PC-9 (cell line): ENCODE data around the gene MAGI3. TPM values are rescaled to one million over a fixed set of nuclear protein-coding genes. Genes with fewer than 3 reads are reported as not detected.

Experiments used
- BruUV-seq: library from RNA; stranded (reverse); fragments of 400-500 nt; replicated peaks from 2 replicates; lab custom pipeline; 2021; lab: Mats Ljungman, UMichigan
- CTCF ChIA-PET: fragments of 300-600 bp; sonication (Branson Sonifier 250); formaldehyde crosslinking; loops from one replicate; lab custom pipeline; 2022; ENCODE audit warnings: antibody characterized with exemption; lab: Charles Lee
- POLR2A ChIA-PET: fragments of 300-600 bp; sonication (Branson Sonifier 250); formaldehyde crosslinking; loops from one replicate; lab custom pipeline; 2022; ENCODE audit warnings: antibody characterized with exemption; ENCODE audit not compliant: unreplicated experiment; lab: Charles Lee
- DNase-seq, 2 experiments: peaks; one replicate each; pipeline versions ENCODE4 v3.0.0 to v3.0.0-alpha.2; 2015 to 2022; ENCODE audit warnings: mixed read lengths in 1 of 2
- H2AFZ ChIP-seq: fragments of 200-600 bp; sonication (generic); 2 replicates; pipeline ENCODE4 v1.8.1; 2017; ENCODE audit warnings: antibody characterized with exemption
- H3F3A ChIP-seq: fragments of 200-600 bp; sonication (generic); 2 replicates; pipeline ENCODE4 v1.8.1; 2017; ENCODE audit warnings: antibody characterized with exemption, mild to moderate bottlenecking, low read depth; ENCODE audit not compliant: insufficient read depth
- H3K27ac ChIP-seq: fragments of 200-600 bp; sonication (generic); 2 replicates; pipeline ENCODE4 v1.6.1; 2016; ENCODE audit warnings: mixed run types
- H3K27me3 ChIP-seq: fragments of 200-600 bp; sonication (generic); 2 replicates; pipeline ENCODE4 v1.6.1; 2016; ENCODE audit warnings: low read depth, mixed run types; ENCODE audit not compliant: insufficient read depth
- H3K36me3 ChIP-seq: fragments of 200-600 bp; sonication (generic); 2 replicates; pipeline ENCODE4 v1.6.1; 2016; ENCODE audit warnings: low read depth, mixed run types
- H3K4me1 ChIP-seq: fragments of 200-600 bp; sonication (generic); replicated peaks from 2 replicates; pipeline ENCODE4 v1.6.1; 2016; ENCODE audit warnings: mixed run types; ENCODE audit not compliant: insufficient read depth
- H3K4me2 ChIP-seq: fragments of 200-600 bp; sonication (generic); 2 replicates; pipeline ENCODE4 v1.6.1; 2017; ENCODE audit warnings: mixed run types
- H3K4me3 ChIP-seq: fragments of 200-600 bp; sonication (generic); 2 replicates; pipeline ENCODE4 v1.6.1; 2016; ENCODE audit warnings: mixed run types
- H3K79me2 ChIP-seq: fragments of 200-600 bp; sonication (generic); 2 replicates; pipeline ENCODE4 v1.6.1; 2017; ENCODE audit warnings: low read depth, mixed run types
- H3K9me2 ChIP-seq: fragments of 200-600 bp; sonication (generic); 2 replicates; pipeline ENCODE4 v1.8.1; 2017; ENCODE audit warnings: mild to moderate bottlenecking; ENCODE audit not compliant: insufficient read depth
- H3K9me3 ChIP-seq: fragments of 200-600 bp; sonication (generic); 2 replicates; pipeline ENCODE4 v1.8.1; 2016; ENCODE audit warnings: low read depth; ENCODE audit not compliant: insufficient read depth
- H4K20me1 ChIP-seq: fragments of 200-600 bp; sonication (generic); 2 replicates; pipeline ENCODE4 v1.8.1; 2017; ENCODE audit not compliant: insufficient read depth
- CTCF ChIP-seq: fragments of 200-600 bp; sonication (generic); conservative IDR thresholded peaks from 2 replicates; pipeline ENCODE4 v1.6.1; 2017; ENCODE audit warnings: mixed run types, antibody characterized with exemption, mild to moderate bottlenecking, moderate library complexity
- EZH2 ChIP-seq: fragments of 200-600 bp; sonication (generic); IDR thresholded peaks from 2 replicates; pipeline ENCODE4 v1.8.0; 2017; ENCODE audit warnings: antibody characterized with exemption, low read depth
- intact Hi-C: fragments of 100-400 bp; cut with micrococcal nuclease; formaldehyde crosslinking; loops from one replicate; pipeline ENCODE4 v1.10.0; 2022; ENCODE audit not compliant: unreplicated experiment
- total RNA-seq: library from RNA; stranded (reverse); gene quantifications from 2 replicates; pipeline ENCODE4 v1.2.3, GENCODE V29; 2021

MAGI3 gene
- total RNA-seq, 1 experiment from 2014 or later = 17.3 TPM

- Histone ChIP-seq H3K4me3 (peak overlapping the region; percentile 3; the same call in 1 of the 2 replicates), H2AFZ (no peak overlapping the region), H3K4me1 (peaks cover 47% of the 10 kb centered on the region), H3F3A (peaks cover 10% of the 10 kb centered on the region; the same call in 1 of the 2 replicates), H3K27me3 (no peaks in the 10 kb centered on the region), H3K27ac (peak overlapping the region; percentile 27), H3K9me2 (no peaks in the 10 kb centered on the region), H3K36me3 (no peaks in the 10 kb centered on the region), H3K9me3 (no peaks in the 10 kb centered on the region), H4K20me1 (no peaks in the 10 kb centered on the region), H3K4me2 (peak overlapping the region; percentile 57), H3K79me2 (peaks cover 74% of the 10 kb centered on the region)
- ChIA-PET CTCF (interaction anchor here (0.6 to 0.9 kb wide), 2 partner anchors 56 to 282 kb away, joined by 4 to 6 read pairs; no protein-coding TSS in a partner anchor), POLR2A (interaction anchor here (0.6 kb wide), 1 partner anchor 60 kb away, joined by 21 read pairs; no protein-coding TSS in a partner anchor)
- no peak for TF ChIP-seq EZH2
- TF ChIP-seq CTCF = no peak
- no TSS peak for BruUV-seq
- DNase-seq = peak; percentile 22 to 86
- intact Hi-C loops = loop anchor here (10.0 kb wide), 1 partner anchor 278 kb away; no protein-coding TSS in a partner anchor
These were observed 6.3 kb downstream of the MAGI3 start for GRCh38 chr1:113396585-113396984.

GRCh38 chr1:113399062-113399583 lies 8.8 kb downstream of the MAGI3 start:
- TF ChIP-seq EZH2 = no peak
- no peak for TF ChIP-seq CTCF
- H4K20me1 ChIP-seq = no peaks in the 10 kb centered on the region
- ChIA-PET POLR2A (no interaction called here), CTCF (no interaction called here)
- no TSS peak for BruUV-seq
- H3K4me2 ChIP-seq = no peak overlapping the region
- H3K36me3 ChIP-seq = no peaks in the 10 kb centered on the region
- H3K9me3 ChIP-seq = no peaks in the 10 kb centered on the region
- H3K27ac ChIP-seq = no peak overlapping the region
- peaks cover 10% of the 10 kb centered on the region; the same call in 1 of the 2 replicates for H3F3A ChIP-seq
- peaks cover 49% of the 10 kb centered on the region for H3K79me2 ChIP-seq
- H2AFZ ChIP-seq = no peak overlapping the region
- no peaks in the 10 kb centered on the region for H3K9me2 ChIP-seq
- peaks cover 22% of the 10 kb centered on the region for H3K4me1 ChIP-seq
- intact Hi-C loops = loop anchor here (10.0 kb wide), 1 partner anchor 276 kb away; no protein-coding TSS in a partner anchor
- no peak overlapping the region for H3K4me3 ChIP-seq
- no peaks in the 10 kb centered on the region for H3K27me3 ChIP-seq
- DNase-seq = no peak

GRCh38 chr1:113401067-113401466 lies 10.8 kb downstream of the MAGI3 start:
- CTCF ChIA-PET = no interaction called here
- no peaks in the 10 kb centered on the region for H3K9me3 ChIP-seq
- H3K9me2 ChIP-seq = no peaks in the 10 kb centered on the region
- intact Hi-C loops = no loop called here
- no peak overlapping the region for H3K4me2 ChIP-seq
- no peak for DNase-seq
- H2AFZ ChIP-seq = no peak overlapping the region
- no peaks in the 10 kb centered on the region for H3K36me3 ChIP-seq
- no peaks in the 10 kb centered on the region for H3K27me3 ChIP-seq
- peaks cover 13% of the 10 kb centered on the region for H3K4me1 ChIP-seq
- H4K20me1 ChIP-seq = no peaks in the 10 kb centered on the region
- no peak overlapping the region for H3K4me3 ChIP-seq
- TF ChIP-seq CTCF = no peak
- no peak for TF ChIP-seq EZH2
- no TSS peak for BruUV-seq
- POLR2A ChIA-PET = no interaction called here
- peaks cover 6% of the 10 kb centered on the region; the same call in 1 of the 2 replicates for H3F3A ChIP-seq
- H3K27ac ChIP-seq = no peak overlapping the region
- H3K79me2 ChIP-seq = peaks cover 34% of the 10 kb centered on the region
